Colonic mucosa (tissue), 4 donors: ENCODE measurements around the gene ERBB4. TPM values are rescaled to one million over a fixed set of nuclear protein-coding genes. Genes with fewer than 3 reads are reported as not detected.

Experiments used
- DNase-seq: peaks from one replicate; pipeline ENCODE4 v3.0.0-alpha.2; 2020
- H3K27ac ChIP-seq: fragments of 200-600 bp; one replicate; pipeline ENCODE4 v1.8.0; 2021
- H3K27me3 ChIP-seq: fragments of 200-600 bp; one replicate; pipeline ENCODE4 v1.8.0; 2021
- H3K36me3 ChIP-seq: fragments of 200-600 bp; one replicate; pipeline ENCODE4 v1.8.0; 2021
- H3K4me1 ChIP-seq: fragments of 200-600 bp; one replicate; pipeline ENCODE4 v1.8.0; 2021; ENCODE audit warnings: mild to moderate bottlenecking
- H3K4me3 ChIP-seq: fragments of 200-600 bp; one replicate; pipeline ENCODE4 v1.8.0; 2021
- H3K9ac ChIP-seq, 2 donors: one replicate each; pipeline ENCODE4 v1.7.0; 2013; ENCODE audit warnings: control low read depth in 2 of 2, low read depth in 2 of 2, low read length in 2 of 2
- H3K9me3 ChIP-seq: fragments of 200-600 bp; one replicate; pipeline ENCODE4 v1.8.0; 2021
- CTCF ChIP-seq: fragments of 200-600 bp; IDR thresholded peaks from one replicate; pipeline ENCODE4 v1.8.0; 2022; ENCODE audit warnings: antibody characterized with exemption, mild to moderate bottlenecking
- intact Hi-C: fragments of 100-400 bp; cut with DNase I; formaldehyde crosslinking; loops from one replicate; pipeline ENCODE4 v1.14.1; 2022
- total RNA-seq, 2 donors: library from RNA; stranded (reverse); fragmentation: NEBNext Ultra II Directional in 1 of 2; extraction: Animal tissue kit (Norgen Biotek cat#: 25700) in 1 of 2; gene quantifications; one replicate each; pipeline ENCODE4 v1.2.1, GENCODE V29; 2021
- donor health status: healthy.
- donor health status: DM: no; HTN: no; CAD: no.
- donor health status: DM: no; HTN: no; CAD: no.

Gene ERBB4
- total RNA-seq, 2 donors from 2014 or later: 0.05 to 0.07 TPM

DNA sequence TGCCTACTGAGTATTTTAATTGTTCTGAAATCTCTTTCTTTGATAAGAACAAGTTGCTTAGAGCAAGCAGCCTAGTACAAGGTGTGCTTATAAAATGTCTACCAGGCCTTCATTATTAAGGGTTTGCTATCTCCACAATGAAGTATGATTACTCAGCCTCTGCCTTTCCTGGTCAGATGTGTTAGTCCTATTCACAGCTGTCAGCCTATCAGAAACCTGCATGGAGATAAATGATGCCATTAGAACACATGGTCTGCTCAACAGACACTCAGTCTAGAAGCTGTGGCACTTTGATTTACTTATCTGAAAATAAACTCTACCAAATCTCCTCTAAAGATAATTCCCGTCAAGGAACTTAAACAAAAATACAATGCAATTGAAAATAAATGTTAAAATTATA is 448.7 kb downstream of the ERBB4 start:
- H3K36me3 ChIP-seq: no peaks in the 10 kb centered on the region
- intact Hi-C loops: no loop called here
- no peak overlapping the region for H3K4me3 ChIP-seq
- H3K4me1 ChIP-seq: no peaks in the 10 kb centered on the region
- DNase-seq: no peak
- no peak overlapping the region for H3K9ac ChIP-seq
- no peak overlapping the region for H3K27ac ChIP-seq
- H3K27me3 ChIP-seq: no peaks in the 10 kb centered on the region
- no peaks in the 10 kb centered on the region for H3K9me3 ChIP-seq
- no peak for TF ChIP-seq CTCF

- Histone ChIP-seq H3K9me3 (no peaks in the 10 kb centered on the region), H3K4me3 (no peak overlapping the region), H3K36me3 (no peaks in the 10 kb centered on the region), H3K27me3 (no peaks in the 10 kb centered on the region), H3K27ac (no peak overlapping the region), H3K9ac (no peak overlapping the region), H3K4me1 (no peaks in the 10 kb centered on the region)
- DNase-seq: no peak
- intact Hi-C loops: no loop called here
- no peak for TF ChIP-seq CTCF
Observed at GRCh38 chr2:212088353-212088752, 450.2 kb downstream of the ERBB4 start.

DNA sequence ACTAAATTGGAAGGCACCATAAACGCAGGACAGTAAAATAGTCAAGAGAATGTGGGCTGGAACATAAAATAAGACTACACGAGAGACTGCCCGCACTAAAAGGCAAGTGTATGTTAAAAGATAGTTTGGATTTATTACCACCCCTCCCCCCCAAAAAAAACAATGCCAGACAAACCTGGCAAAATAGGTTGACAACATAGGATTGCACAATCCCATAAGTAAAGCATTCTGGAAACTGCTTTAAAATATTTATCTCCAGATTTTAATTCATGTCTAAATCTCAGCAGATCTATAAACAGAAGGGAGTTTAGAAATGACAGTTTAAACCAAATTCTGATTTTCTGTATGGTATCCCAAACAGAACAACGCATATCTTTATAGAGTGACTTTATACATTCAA is 455.1 kb downstream of the ERBB4 start:
- Histone ChIP-seq H3K4me3 (no peak overlapping the region), H3K4me1 (no peaks in the 10 kb centered on the region), H3K9me3 (no peaks in the 10 kb centered on the region), H3K9ac (no peak overlapping the region), H3K27me3 (no peaks in the 10 kb centered on the region), H3K27ac (no peak overlapping the region), H3K36me3 (no peaks in the 10 kb centered on the region)
- TF ChIP-seq CTCF: no peak
- intact Hi-C loops: no loop called here
- DNase-seq: no peak

GRCh38 chr2:212078103-212078502 is 460.5 kb downstream of the ERBB4 start:
- H3K4me3 ChIP-seq: no peak overlapping the region
- intact Hi-C loops: no loop called here
- no peaks in the 10 kb centered on the region for H3K36me3 ChIP-seq
- no peaks in the 10 kb centered on the region for H3K27me3 ChIP-seq
- H3K9me3 ChIP-seq: no peaks in the 10 kb centered on the region
- no peak overlapping the region for H3K9ac ChIP-seq
- no peaks in the 10 kb centered on the region for H3K4me1 ChIP-seq
- no peak for DNase-seq
- H3K27ac ChIP-seq: no peak overlapping the region
- no peak for TF ChIP-seq CTCF

DNA sequence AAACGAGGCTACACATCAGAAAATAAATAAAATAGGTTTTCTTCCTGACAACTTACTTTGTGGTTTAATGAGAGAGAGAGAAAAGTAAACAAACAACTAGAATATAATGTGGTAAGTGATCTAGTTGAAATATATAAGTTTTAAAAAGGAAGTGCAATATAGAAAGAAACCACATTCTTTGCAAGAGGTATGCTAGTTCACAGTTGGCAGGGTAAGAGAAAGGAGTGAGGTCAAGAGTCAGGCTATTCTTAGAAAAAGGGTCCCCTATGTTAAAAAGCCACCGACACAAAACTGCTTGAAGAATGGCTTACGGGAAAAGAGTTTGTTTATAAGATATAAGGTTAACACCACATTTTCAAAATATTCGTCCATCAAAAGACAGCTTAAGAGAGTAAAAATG is 462.1 kb downstream of the ERBB4 start:
- intact Hi-C loops: no loop called here
- TF ChIP-seq CTCF: no peak
- H3K9ac ChIP-seq: no peak overlapping the region
- H3K9me3 ChIP-seq: no peaks in the 10 kb centered on the region
- no peak overlapping the region for H3K27ac ChIP-seq
- no peak overlapping the region for H3K4me3 ChIP-seq
- H3K4me1 ChIP-seq: no peaks in the 10 kb centered on the region
- H3K27me3 ChIP-seq: no peaks in the 10 kb centered on the region
- H3K36me3 ChIP-seq: no peaks in the 10 kb centered on the region
- DNase-seq: no peak

GRCh38 chr2:212073360-212073759 is 465.2 kb downstream of the ERBB4 start:
- Histone ChIP-seq H3K27ac (no peak overlapping the region), H3K27me3 (no peaks in the 10 kb centered on the region), H3K36me3 (no peaks in the 10 kb centered on the region), H3K4me3 (no peak overlapping the region), H3K9me3 (no peaks in the 10 kb centered on the region), H3K9ac (no peak overlapping the region), H3K4me1 (no peaks in the 10 kb centered on the region)
- intact Hi-C loops: no loop called here
- no peak for TF ChIP-seq CTCF
- DNase-seq: no peak
